ENCODE data around the gene ZP1. TPM values are rescaled to one million over a fixed set of nuclear protein-coding genes. Genes with fewer than 3 reads are reported as not detected.

Gene ZP1
- total RNA-seq, 1 experiment from 2014 or later: not detected

- H3K9me3 ChIP-seq (ENCODE audit: low read depth, low read length, poor library complexity, severe bottlenecking): no peaks in the 10 kb centered on the region
- TF ChIP-seq EZH2 (IDR thresholded peaks at IDR 0.05; ENCODE audit: borderline replicate concordance, low read depth, low read length, poor library complexity, severe bottlenecking) (no peak), CTCF (conservative IDR thresholded peaks at IDR 0.05; ENCODE audit: low read depth, low read length) (peak; percentile 97)
- no TSS peak for BruUV-seq (replicated peaks)
- POLR2A ChIA-PET (ENCODE audit: low non-redundant PET): no interaction called here
- no peaks in the 10 kb centered on the region for H3K4me1 ChIP-seq (ENCODE audit: insufficient read depth, low read length, poor library complexity, severe bottlenecking)
- DNase-seq (ENCODE audit: low spot score): peak; percentile 84
- CTCF ChIA-PET: interaction anchor here (0.6 to 2.4 kb wide), 10 partner anchors 16 to 357 kb away, joined by 3 to 34 read pairs (median 4); no protein-coding TSS in a partner anchor
- intact Hi-C loops (cut with micrococcal nuclease; ENCODE audit: unreplicated experiment): loop anchor here (1.0 to 5.0 kb wide), 5 partner anchors 58 to 356 kb away; partner anchors contain the start of gene PRPF19
- H3K27ac ChIP-seq (ENCODE audit: low read depth, low read length, poor library complexity, severe bottlenecking): no peak overlapping the region
- H3K27me3 ChIP-seq (replicated peaks; ENCODE audit: insufficient read depth, low read depth, low read length, poor library complexity): peaks cover 5% of the 10 kb centered on the region
- no peaks in the 10 kb centered on the region for H3K36me3 ChIP-seq (ENCODE audit: insufficient read depth, low read length, poor library complexity, severe bottlenecking)
- no peak overlapping the region for H3K4me3 ChIP-seq (ENCODE audit: low read depth, low read length, poor library complexity, severe bottlenecking)
Measured at GRCh38 chr11:60831143-60831500, 36.2 kb upstream of the ZP1 start.

DNA sequence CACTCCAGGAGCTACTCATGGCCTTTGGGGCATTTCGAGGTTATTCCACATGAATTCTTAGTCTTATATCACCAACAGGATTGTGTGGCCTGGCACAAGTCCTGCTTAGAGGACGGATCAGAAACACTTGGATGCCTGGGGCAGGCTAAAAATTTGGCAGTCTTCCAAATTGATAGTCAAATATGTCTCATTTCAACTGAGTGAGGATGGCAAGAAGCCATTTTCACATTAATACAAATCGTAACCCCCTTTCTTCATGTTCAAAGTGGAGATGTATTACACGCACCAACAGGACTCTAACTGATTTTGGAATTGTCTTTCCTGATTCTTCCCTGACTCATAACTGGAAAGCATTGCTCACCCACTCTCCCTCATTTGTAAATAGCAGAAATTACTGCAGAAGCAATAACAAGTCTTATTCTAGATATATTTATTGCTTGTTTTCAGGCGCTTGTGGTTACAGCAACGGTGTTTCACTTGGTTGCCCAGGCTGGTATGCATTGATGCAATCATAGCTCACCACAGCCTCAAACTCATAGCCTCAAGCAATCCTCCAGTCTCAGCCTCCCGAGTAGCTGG is 35.8 kb upstream of the ZP1 start:
- no peak for DNase-seq (ENCODE audit: low spot score)
- CTCF ChIA-PET: interaction anchor here (1.1 to 2.4 kb wide), 7 partner anchors 16 to 345 kb away, joined by 3 to 34 read pairs (median 4); no protein-coding TSS in a partner anchor

More for the DNA sequence above, 35.8 kb upstream of the ZP1 start:
- TF ChIP-seq EZH2 (IDR thresholded peaks at IDR 0.05; ENCODE audit: borderline replicate concordance, low read depth, low read length, poor library complexity, severe bottlenecking): no peak
- TF ChIP-seq CTCF (conservative IDR thresholded peaks at IDR 0.05; ENCODE audit: low read depth, low read length): no peak
- Histone ChIP-seq H3K27ac (ENCODE audit: low read depth, low read length, poor library complexity, severe bottlenecking) (no peak overlapping the region), H3K27me3 (replicated peaks; ENCODE audit: insufficient read depth, low read depth, low read length, poor library complexity) (peaks cover 5% of the 10 kb centered on the region), H3K36me3 (ENCODE audit: insufficient read depth, low read length, poor library complexity, severe bottlenecking) (no peaks in the 10 kb centered on the region), H3K4me3 (ENCODE audit: low read depth, low read length, poor library complexity, severe bottlenecking) (no peak overlapping the region), H3K4me1 (ENCODE audit: insufficient read depth, low read length, poor library complexity, severe bottlenecking) (no peaks in the 10 kb centered on the region), H3K9me3 (ENCODE audit: low read depth, low read length, poor library complexity, severe bottlenecking) (no peaks in the 10 kb centered on the region)
- intact Hi-C loops (cut with micrococcal nuclease; ENCODE audit: unreplicated experiment): loop anchor here (1.0 to 5.0 kb wide), 5 partner anchors 57 to 356 kb away; partner anchors contain the start of gene PRPF19
- POLR2A ChIA-PET (ENCODE audit: low non-redundant PET): no interaction called here
- BruUV-seq (replicated peaks): no TSS peak

Measured in A673 (cell line).